Cardiac fibroblast (primary cell): ENCODE data around the gene PPP2R5E.

ENCODE experiments used
- DNase-seq, 2 donors: peaks; one replicate each; pipeline versions ENCODE4 v3.0.0 to v3.0.0-alpha.2; 2010; ENCODE audit warnings: low read depth in 2 of 2
- H3K4me3 ChIP-seq, 2 donors: replicated peaks in 1 of 2; 1 replicate in 1 of 2; 2 replicates in 1 of 2; pipeline ENCODE4 v1.5.1; 2011; ENCODE audit warnings: low read depth in 2 of 2, low read length in 2 of 2, mild to moderate bottlenecking in 2 of 2, moderate library complexity in 1 of 2
- CTCF ChIP-seq: IDR thresholded peaks from one replicate; pipeline ENCODE4 v1.5.1; 2011; ENCODE audit warnings: low read depth, mild to moderate bottlenecking, low read length, inconsistent platforms

The PPP2R5E gene

GRCh38 chr14:63508033-63508432 is 35.1 kb downstream of the PPP2R5E start:
- TF ChIP-seq CTCF = no peak
- DNase-seq = no peak

GRCh38 chr14:63504648-63505047 is 38.5 kb downstream of the PPP2R5E start:
- no peak for TF ChIP-seq CTCF
- no peak overlapping the region for H3K4me3 ChIP-seq
- DNase-seq = peak in 1 of 2 donors; percentile 32

More at GRCh38 chr14:63508033-63508432, 35.1 kb downstream of the PPP2R5E start:
- no peak overlapping the region for H3K4me3 ChIP-seq

- TF ChIP-seq CTCF = no peak
- no peak for DNase-seq
Observed at GRCh38 chr14:63501429-63501828, 41.7 kb downstream of the PPP2R5E start.

GRCh38 chr14:63499701-63500250 is 43.4 kb downstream of the PPP2R5E start:
- no peak overlapping the region for H3K4me3 ChIP-seq
- no peak for TF ChIP-seq CTCF
- DNase-seq = peak; percentile 68 to 88

More at GRCh38 chr14:63501429-63501828, 41.7 kb downstream of the PPP2R5E start:
- no peak overlapping the region for H3K4me3 ChIP-seq

- H3K4me3 ChIP-seq = no peak overlapping the region
- DNase-seq = no peak
- no peak for TF ChIP-seq CTCF
Observed at GRCh38 chr14:63496837-63497400, 46.3 kb downstream of the PPP2R5E start.

- TF ChIP-seq CTCF = no peak
- no peak overlapping the region for H3K4me3 ChIP-seq
- peak; percentile 27 to 48 for DNase-seq
Observed at GRCh38 chr14:63493246-63493645, 49.9 kb downstream of the PPP2R5E start.

GRCh38 chr14:63492391-63492790 is 50.8 kb downstream of the PPP2R5E start:
- no peak for TF ChIP-seq CTCF
- no peak overlapping the region for H3K4me3 ChIP-seq
- DNase-seq = peak; percentile 57 to 64
